GM21528 (cell line): ENCODE data around the gene HABP2.

ENCODE experiments used
- ATAC-seq: cut with Tn5 transposase; IDR thresholded peaks from one replicate; pipeline ENCODE4 v1.9.1; 2021; ENCODE audit warnings: mild to moderate bottlenecking, moderate library complexity; ENCODE audit not compliant: unreplicated experiment, low FRiP score

The HABP2 gene

GRCh38 chr10:113524539-113525490, 28.0 kb upstream of the HABP2 start:
- no peak for ATAC-seq

DNA sequence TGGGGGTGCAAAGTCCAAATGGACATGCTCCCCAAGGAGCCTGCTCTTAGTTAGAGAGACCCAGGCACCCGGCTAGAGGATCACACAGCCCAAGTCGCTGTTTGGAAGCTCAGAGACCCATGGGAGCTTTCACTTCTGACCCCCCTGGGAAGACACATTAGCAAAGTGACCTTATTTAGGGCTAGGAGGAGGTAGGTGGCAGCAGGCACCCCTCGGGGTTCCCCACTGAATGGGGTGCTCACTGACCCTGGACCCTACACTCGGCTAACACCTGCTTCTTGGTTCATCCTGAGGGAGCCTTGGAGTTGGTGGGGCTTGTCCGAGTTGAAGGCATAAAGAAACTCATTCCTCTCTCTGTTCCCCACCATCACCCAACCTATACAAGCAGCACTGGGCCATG, 27.1 kb upstream of the HABP2 start:
- no peak for ATAC-seq

GRCh38 chr10:113527211-113527906, 25.5 kb upstream of the HABP2 start:
- ATAC-seq, result no peak

GRCh38 chr10:113528876-113529275, 24.0 kb upstream of the HABP2 start:
- no peak for ATAC-seq

DNA sequence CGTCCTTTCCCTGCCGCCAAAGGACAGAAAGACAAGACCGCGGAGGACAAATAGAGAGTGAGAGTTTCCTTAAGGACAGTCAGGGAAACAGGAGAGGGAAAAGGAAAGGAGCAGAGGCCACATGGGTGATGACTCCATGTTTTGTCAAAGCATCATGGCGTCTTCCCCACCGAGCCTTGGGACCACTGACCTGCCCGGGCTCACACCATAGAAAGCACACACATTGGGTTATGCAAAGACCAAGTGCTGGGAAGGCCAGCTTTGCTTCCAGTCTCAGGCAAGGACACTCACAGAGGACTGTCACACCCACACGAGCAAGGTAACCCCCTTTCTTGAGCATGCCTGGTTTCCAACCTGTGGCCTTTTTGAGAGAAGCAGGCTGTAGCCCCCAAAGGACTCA, 23.3 kb upstream of the HABP2 start:
- no peak for ATAC-seq

DNA sequence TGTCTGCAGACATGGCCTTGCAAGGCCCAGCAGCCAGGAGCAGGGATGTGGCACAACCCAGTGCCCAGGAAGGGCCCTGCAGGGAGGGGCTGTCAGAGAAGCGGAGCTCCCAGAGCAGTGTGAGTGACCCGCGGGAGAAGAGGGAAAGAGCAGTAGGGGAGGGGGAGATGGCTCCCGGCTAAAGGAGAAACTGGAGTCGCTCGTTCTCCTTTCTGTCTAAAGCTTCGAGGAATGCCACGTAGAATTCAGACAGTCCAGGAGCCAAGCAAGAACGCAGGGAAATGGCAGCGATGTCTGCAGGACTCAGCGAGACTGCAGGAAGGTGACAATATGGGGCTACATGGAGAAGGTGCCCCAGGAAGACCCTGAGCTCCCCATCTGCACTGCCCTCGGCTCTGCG, 22.4 kb upstream of the HABP2 start:
- ATAC-seq, result no peak

- ATAC-seq, result no peak
Observed at GRCh38 chr10:113532724-113533123, 20.1 kb upstream of the HABP2 start.

GRCh38 chr10:113533801-113534200, 19.1 kb upstream of the HABP2 start:
- ATAC-seq, result no peak

GRCh38 chr10:113534423-113534822, 18.4 kb upstream of the HABP2 start:
- no peak for ATAC-seq

DNA sequence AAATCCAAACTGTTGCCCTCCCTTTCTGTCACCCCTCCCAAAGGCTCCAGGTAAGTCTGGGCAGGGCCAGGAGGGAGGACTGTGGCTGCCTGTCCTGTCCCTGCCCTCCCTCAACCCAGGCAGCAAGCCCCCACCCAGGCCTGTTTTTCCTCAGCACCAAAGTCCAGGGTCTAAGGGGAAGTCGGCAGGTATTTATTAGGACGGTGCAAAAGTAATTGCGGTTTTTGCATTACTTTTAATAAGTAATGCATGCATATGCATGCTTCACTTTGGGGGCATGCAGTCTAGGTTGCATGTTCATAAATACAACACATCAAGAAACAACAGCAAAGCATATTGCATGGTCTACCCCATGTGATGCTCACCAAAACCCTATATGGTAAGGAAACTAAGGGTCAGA, 15.2 kb upstream of the HABP2 start:
- no peak for ATAC-seq

- ATAC-seq, result no peak
Observed at GRCh38 chr10:113538151-113538550, 14.7 kb upstream of the HABP2 start.

- no peak for ATAC-seq
Observed at GRCh38 chr10:113539789-113540188, 13.1 kb upstream of the HABP2 start.

DNA sequence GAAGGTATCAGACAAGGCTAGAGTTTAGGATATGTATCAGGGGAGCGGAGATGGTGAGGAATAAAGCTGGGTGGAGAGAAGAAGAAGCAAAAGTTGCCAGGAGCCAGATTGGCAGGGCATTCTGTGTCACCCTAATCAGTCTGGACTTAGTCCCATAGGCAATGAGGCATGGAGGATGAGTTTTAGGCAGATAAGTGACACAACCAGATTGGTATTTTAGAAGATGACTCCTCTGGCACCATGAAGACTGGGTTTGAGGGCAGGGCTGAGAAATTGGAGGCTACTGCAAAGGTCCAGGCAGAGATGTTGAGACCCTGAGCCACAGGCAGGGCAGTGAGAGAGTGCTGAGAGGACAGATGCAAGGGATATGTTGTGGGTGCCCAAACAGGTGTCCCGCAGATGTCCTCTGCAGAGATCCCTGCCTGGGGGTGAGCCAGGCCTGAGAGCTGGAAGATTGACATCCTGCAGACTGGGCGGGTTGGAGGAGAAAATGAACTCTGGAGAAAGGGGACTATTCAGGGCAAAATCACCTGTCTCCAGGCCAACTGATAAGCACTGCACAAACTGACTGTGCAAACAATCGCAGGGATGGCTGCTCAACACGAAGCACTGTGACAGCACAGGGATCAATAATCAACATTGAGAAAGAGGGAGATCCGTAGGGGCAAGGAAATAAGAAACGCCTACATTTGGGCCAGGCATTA, 11.9 kb upstream of the HABP2 start:
- no peak for ATAC-seq

DNA sequence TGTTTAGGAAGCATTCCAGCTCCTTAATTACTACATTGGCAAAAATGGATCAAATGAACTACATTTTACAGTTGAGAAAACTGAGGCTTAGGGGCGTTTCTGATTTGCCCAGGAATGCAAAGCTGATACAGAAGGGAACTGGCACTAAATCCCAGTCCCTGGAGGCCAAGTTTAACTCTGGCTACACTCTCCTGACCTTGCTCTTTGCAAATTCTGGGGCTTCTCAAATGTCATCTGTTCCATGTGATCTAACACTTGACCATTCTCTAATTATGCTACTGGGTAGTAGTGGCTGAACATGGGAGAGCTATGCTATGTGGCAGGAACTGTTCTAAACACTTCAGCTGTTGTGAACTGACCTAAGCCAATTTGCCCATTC, 11.3 kb upstream of the HABP2 start:
- ATAC-seq, result no peak

GRCh38 chr10:113543107-113543955, 9.5 kb upstream of the HABP2 start:
- no peak for ATAC-seq

GRCh38 chr10:113544392-113544791, 8.5 kb upstream of the HABP2 start:
- no peak for ATAC-seq

- no peak for ATAC-seq
Observed at GRCh38 chr10:113547426-113547825, 5.4 kb upstream of the HABP2 start.

DNA sequence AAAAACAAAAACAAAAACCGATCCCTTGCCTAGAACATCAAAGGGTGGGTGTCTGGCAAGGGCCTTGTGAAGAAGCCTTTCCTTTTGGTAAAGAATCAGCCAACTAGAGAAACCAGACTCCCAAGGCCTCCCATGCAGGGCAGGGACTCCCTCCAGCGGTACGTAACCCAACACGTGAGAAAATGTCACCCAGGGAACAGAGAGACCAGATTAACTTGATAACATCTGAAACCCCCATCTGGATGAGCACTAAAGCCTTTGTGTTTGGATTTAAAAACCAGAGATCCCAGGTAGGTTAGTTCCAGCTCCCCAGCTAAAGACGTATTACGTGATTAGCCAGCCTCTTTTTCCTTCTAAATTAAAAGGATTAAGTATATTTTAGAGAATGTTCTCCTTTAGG, 3.0 kb upstream of the HABP2 start:
- ATAC-seq, result no peak

DNA sequence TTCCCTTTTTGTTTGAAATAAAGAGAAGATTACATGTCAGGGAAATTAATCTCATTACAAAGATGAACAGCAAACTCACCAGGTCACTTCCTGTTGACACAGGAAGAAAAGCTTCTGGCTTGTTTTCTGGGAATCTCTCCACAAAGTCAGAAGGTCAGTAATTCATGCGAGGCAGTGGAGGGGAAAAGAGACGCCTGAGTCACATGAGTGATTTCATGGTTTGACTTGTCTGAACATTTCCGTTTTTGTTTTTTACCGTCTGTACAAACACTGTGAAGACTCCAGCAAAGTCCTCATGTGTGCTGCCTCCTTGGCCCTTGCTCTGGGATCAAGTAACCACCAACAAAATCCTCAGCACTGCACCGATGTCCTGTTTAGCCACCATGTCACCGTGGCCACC, 2.5 kb upstream of the HABP2 start:
- ATAC-seq, result no peak

- no peak for ATAC-seq
Observed at GRCh38 chr10:113552014-113552413, 839 bp upstream of the HABP2 start.
